MG63 (cell line): ENCODE data around the gene REXO1. TPM values are rescaled to one million over a fixed set of nuclear protein-coding genes. Genes with fewer than 3 reads are reported as not detected.

ENCODE experiments used
- DNase-seq: peaks from one replicate; pipeline ENCODE4 v3.0.0-alpha.2; 2020
- H3K27me3 ChIP-seq: fragments of 250-450 bp; sonication (Bioruptor Pico); 2 replicates; pipeline ENCODE4 v1.5.1; 2020; ENCODE audit warnings: mild to moderate bottlenecking, moderate library complexity
- H3K36me3 ChIP-seq: fragments of 250-450 bp; sonication (Bioruptor Pico); 2 replicates; pipeline ENCODE4 v1.5.1; 2020; ENCODE audit warnings: mild to moderate bottlenecking, moderate library complexity
- H3K4me3 ChIP-seq: fragments of 250-450 bp; sonication (Bioruptor Pico); 2 replicates; pipeline ENCODE4 v1.5.1; 2020; ENCODE audit warnings: mild to moderate bottlenecking, moderate library complexity
- H3K9me3 ChIP-seq: fragments of 250-450 bp; sonication (Bioruptor Pico); 2 replicates; pipeline ENCODE4 v1.5.1; 2020; ENCODE audit warnings: mild to moderate bottlenecking, moderate library complexity
- total RNA-seq: library from RNA; depleted of rRNA; stranded (reverse); fragments of >200 nt; shearing (Covaris generic); gene quantifications from 2 replicates; pipeline ENCODE4 v1.2.3, GENCODE V29; 2014; ENCODE audit warnings: low replicate concordance

Gene REXO1
- total RNA-seq, 1 experiment from 2014 or later: 4.4 TPM

GRCh38 chr19:1830978-1831377 lies 17.3 kb downstream of the REXO1 start:
- no peak for DNase-seq
- H3K27me3 ChIP-seq: no peaks in the 10 kb centered on the region
- peaks cover under 1% of the 10 kb centered on the region for H3K36me3 ChIP-seq
- H3K9me3 ChIP-seq: no peaks in the 10 kb centered on the region
- no peak overlapping the region for H3K4me3 ChIP-seq

GRCh38 chr19:1830568-1830967 lies 17.7 kb downstream of the REXO1 start:
- H3K4me3 ChIP-seq: no peak overlapping the region
- H3K27me3 ChIP-seq: no peaks in the 10 kb centered on the region
- no peak for DNase-seq
- peaks cover 4% of the 10 kb centered on the region for H3K36me3 ChIP-seq
- no peaks in the 10 kb centered on the region for H3K9me3 ChIP-seq

GRCh38 chr19:1829958-1830357 lies 18.3 kb downstream of the REXO1 start:
- Histone ChIP-seq H3K36me3 (peaks cover 4% of the 10 kb centered on the region), H3K4me3 (no peak overlapping the region), H3K27me3 (no peaks in the 10 kb centered on the region), H3K9me3 (no peaks in the 10 kb centered on the region)
- no peak for DNase-seq

- H3K27me3 ChIP-seq: no peaks in the 10 kb centered on the region
- no peaks in the 10 kb centered on the region for H3K9me3 ChIP-seq
- H3K4me3 ChIP-seq: no peak overlapping the region
- DNase-seq: no peak
- H3K36me3 ChIP-seq: peaks cover 4% of the 10 kb centered on the region
Measured at GRCh38 chr19:1828279-1829238, 19.7 kb downstream of the REXO1 start.

- no peaks in the 10 kb centered on the region for H3K9me3 ChIP-seq
- DNase-seq: no peak
- peaks cover 4% of the 10 kb centered on the region for H3K36me3 ChIP-seq
- no peaks in the 10 kb centered on the region for H3K27me3 ChIP-seq
- no peak overlapping the region for H3K4me3 ChIP-seq
Measured at GRCh38 chr19:1827566-1828278, 20.6 kb downstream of the REXO1 start.

- no peak for DNase-seq
- peaks cover 4% of the 10 kb centered on the region for H3K36me3 ChIP-seq
Measured at GRCh38 chr19:1826557-1827521, 21.4 kb downstream of the REXO1 start.

GRCh38 chr19:1825909-1826556 lies 22.2 kb downstream of the REXO1 start:
- peak; percentile 36 for DNase-seq
- no peaks in the 10 kb centered on the region for H3K27me3 ChIP-seq
- H3K36me3 ChIP-seq: peaks cover 4% of the 10 kb centered on the region
- H3K4me3 ChIP-seq: no peak overlapping the region
- no peaks in the 10 kb centered on the region for H3K9me3 ChIP-seq

More at GRCh38 chr19:1826557-1827521, 21.4 kb downstream of the REXO1 start:
- Histone ChIP-seq H3K9me3 (no peaks in the 10 kb centered on the region), H3K27me3 (no peaks in the 10 kb centered on the region), H3K4me3 (no peak overlapping the region)

GRCh38 chr19:1824252-1824622 lies 24.0 kb downstream of the REXO1 start:
- Histone ChIP-seq H3K9me3 (no peaks in the 10 kb centered on the region), H3K27me3 (no peaks in the 10 kb centered on the region), H3K36me3 (peaks cover 7% of the 10 kb centered on the region), H3K4me3 (no peak overlapping the region)
- no peak for DNase-seq

- no peaks in the 10 kb centered on the region for H3K27me3 ChIP-seq
- H3K9me3 ChIP-seq: no peaks in the 10 kb centered on the region
- no peak for DNase-seq
- H3K36me3 ChIP-seq: peaks cover 7% of the 10 kb centered on the region
- no peak overlapping the region for H3K4me3 ChIP-seq
Measured at GRCh38 chr19:1823539-1824251, 24.6 kb downstream of the REXO1 start.

GRCh38 chr19:1823020-1823419 lies 25.3 kb downstream of the REXO1 start:
- no peak for DNase-seq
- H3K36me3 ChIP-seq: peaks cover 7% of the 10 kb centered on the region
- no peak overlapping the region for H3K4me3 ChIP-seq
- no peaks in the 10 kb centered on the region for H3K9me3 ChIP-seq
- no peaks in the 10 kb centered on the region for H3K27me3 ChIP-seq

GRCh38 chr19:1822210-1822609 lies 26.1 kb downstream of the REXO1 start:
- no peak overlapping the region for H3K4me3 ChIP-seq
- DNase-seq: no peak
- H3K27me3 ChIP-seq: no peaks in the 10 kb centered on the region
- no peaks in the 10 kb centered on the region for H3K9me3 ChIP-seq
- peaks cover 7% of the 10 kb centered on the region for H3K36me3 ChIP-seq

GRCh38 chr19:1819341-1820255 lies 28.7 kb downstream of the REXO1 start:
- H3K36me3 ChIP-seq: peaks cover 3% of the 10 kb centered on the region; the same call in 1 of the 2 replicates
- no peak for DNase-seq
- H3K27me3 ChIP-seq: no peaks in the 10 kb centered on the region

GRCh38 chr19:1818549-1819195 lies 29.6 kb downstream of the REXO1 start:
- Histone ChIP-seq H3K4me3 (no peak overlapping the region), H3K27me3 (no peaks in the 10 kb centered on the region), H3K36me3 (peaks cover 3% of the 10 kb centered on the region; the same call in 1 of the 2 replicates), H3K9me3 (no peaks in the 10 kb centered on the region)
- DNase-seq: no peak

More at GRCh38 chr19:1819341-1820255, 28.7 kb downstream of the REXO1 start:
- H3K4me3 ChIP-seq: no peak overlapping the region
- H3K9me3 ChIP-seq: no peaks in the 10 kb centered on the region

GRCh38 chr19:1817553-1818179 lies 30.6 kb downstream of the REXO1 start:
- Histone ChIP-seq H3K9me3 (no peaks in the 10 kb centered on the region), H3K4me3 (no peak overlapping the region), H3K36me3 (peaks cover 3% of the 10 kb centered on the region; the same call in 1 of the 2 replicates), H3K27me3 (no peaks in the 10 kb centered on the region)
- DNase-seq: no peak
